Measurements from ENCODE around the gene AHCYL2.
"Not testable (repeated sequence)": the region's sequence is repeated elsewhere in the genome, so short reads cannot be mapped to it uniquely, and the experiment has no call there.

The AHCYL2 gene

DNA sequence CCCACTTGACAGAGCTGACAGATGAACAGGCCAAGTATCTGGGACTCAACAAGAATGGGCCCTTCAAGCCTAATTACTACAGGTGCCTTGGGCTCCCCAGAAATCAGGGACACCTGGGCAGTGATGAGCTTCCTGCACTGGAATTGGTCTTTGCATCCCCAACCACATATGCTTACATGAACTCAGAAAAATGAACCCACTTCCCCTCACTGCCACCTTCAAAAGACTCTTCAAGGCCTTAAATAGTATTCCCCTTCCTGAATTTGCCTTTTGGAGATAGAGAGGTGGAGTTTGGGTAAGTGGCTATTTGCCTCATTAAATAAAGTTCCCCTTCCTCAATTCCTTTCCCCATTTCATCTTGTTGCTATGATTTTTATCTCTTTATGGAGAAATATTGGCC is 201.7 kb downstream of the AHCYL2 start:
- no peak for DNase-seq (ENCODE audit: low spot score)

DNA sequence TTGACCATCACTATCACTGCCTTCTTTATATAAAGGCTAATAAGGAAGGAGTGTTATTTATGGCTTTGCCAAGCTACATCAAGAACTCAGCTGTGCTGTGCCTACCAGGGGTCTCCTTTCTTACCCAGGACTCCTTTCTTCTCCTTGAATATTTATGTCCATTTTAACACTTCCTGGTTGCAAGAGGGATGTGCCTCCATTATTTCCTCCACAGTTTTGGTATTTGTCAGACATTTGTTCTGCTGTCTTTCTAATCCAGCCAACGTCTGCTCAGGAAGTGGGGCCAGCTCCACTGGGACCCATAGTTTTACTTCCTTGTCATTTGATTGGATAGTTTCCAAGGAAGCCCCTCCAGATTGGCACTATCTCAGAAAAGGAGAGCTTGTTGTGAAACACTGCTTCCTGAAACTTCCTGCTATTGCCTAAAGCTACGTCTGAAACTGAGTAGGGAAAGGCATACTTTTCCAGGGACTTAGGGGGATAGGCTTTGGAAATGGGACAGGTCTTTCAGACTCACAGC is 202.8 kb downstream of the AHCYL2 start:
- no peak for DNase-seq (ENCODE audit: low spot score)

DNA sequence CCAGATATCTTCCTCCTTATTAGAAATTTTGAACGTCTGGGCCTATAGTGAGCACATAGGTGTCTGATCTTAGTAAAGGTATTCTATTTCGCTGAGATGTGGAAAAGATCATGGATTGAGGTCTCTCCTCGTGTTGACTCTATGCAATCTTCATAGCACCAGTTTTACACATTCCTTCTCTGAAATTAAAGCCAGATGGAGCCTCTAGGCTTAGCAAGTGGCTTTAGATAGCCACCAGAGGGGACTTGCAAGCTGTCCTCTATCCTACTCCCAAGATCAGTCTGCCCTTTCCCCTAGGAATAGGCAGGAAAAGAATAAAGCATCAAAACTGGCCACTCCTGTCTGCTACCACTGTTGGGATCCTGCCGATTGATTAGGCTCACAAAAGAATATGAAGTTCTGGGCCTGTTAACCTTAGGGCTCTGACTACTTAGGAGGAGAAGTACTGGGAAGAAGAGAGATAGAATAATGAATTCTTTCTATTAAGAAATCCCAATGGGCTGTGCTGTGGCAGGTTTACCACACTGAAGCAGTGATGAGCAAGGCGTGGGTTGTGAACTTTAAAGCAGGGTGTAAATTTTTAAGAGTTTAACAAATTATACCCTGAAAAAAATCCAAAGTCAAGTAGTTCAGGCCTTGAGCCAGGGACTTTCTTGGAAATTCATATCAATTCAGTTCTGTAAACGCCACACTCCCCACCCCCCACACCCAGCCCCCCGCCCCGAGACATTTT is 207.2 kb downstream of the AHCYL2 start:
- no peak for DNase-seq (ENCODE audit: low spot score)

DNA sequence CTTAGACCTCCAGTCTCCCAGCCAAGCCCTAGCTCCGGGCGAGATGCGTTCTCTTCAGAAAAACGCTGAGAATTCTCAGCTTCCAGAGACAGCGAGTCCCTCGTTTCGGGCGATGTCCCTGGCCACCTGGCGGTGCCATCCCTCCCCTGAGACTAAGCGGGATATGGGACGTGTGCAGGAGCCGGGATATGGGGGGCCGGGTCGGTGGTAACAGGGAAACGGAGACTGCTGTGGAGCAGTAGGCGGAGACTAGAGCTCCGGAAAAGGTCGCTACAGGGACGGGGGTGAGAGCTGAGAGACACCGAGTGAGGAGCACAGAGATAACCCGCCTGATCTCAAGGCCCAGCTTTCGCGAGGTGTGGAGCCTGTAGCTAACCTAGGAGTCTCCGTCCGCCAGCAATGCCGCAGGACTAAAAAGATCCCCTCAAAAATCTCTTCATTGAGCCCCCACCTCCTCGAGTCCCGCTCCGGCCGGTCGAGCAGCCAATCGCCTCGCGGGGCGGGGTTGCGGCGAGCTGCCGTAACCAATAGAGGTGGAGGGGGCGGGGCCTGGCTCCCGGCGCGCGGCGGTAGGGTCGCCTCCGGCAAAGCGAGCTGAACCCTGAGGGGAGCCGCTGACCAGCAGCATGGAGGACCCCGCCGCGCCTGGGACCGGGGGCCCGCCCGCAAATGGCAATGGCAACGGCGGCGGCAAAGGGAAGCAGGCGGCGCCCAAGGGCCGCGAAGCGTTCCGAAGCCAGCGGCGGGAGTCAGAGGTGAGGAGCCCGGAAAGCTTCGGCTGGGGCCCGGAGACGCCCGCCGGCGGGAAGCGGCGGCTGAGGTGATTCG is 209.2 kb downstream of the AHCYL2 start, which contains the start of gene STRIP2:
TSS of gene STRIP2 (plus strand) at position 586 of the 828 bp plus-strand sequence. CDS start at position 627, 41 bp downstream.
- peak; percentile 85 for DNase-seq (ENCODE audit: low spot score)

DNA sequence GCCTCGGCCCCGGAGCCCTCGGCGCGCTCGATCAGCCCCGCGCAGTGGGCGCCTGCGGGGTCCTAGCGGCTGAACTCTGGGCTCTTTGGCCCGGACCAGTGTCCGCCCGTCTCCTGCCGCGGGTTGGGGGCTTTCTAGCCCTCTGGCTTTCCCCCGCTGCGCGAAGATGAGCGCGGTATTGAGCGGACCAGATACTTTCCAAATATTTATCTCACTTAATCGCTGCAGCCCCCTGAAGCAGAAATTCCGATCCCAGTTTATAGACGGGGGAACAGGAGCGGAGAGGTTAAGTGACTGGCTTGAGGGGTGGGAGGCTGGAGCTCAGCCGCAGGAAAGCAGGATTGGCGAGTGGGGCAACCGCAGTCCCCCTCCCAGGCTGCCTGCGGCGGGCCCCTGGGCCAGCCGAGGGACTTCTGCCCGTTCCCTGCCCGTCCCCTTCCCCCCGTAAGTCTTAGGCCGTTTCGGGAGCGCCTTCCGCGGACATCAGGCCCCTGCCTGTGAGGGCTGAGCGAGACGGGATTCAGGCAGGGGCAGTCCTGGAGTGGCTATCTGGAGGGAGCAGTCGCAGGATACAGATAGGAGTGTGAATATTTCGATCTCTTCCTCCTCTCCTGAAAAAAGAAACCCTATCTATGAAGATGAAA is 210.0 kb downstream of the AHCYL2 start:
- DNase-seq (ENCODE audit: low spot score): peak; percentile 26

DNA sequence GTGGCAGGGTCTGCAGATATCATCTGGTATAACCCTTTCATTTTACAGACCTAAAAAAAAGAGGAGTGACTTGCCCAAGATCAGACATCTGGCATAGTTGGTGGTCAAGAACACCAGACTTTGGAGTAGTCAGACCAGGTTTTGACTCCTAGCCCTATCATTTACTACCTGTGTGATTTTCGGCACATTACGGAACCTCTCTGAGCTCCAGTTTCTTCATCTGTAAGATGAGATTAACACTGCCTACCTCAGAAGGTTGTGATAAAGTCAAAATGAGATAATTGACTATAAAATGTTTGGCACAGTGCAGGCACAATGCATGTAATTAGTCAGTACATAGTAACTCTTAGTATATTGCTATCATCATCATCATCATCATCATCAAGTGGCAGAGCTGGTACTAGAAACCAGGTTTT is 210.6 kb downstream of the AHCYL2 start:
- no peak for DNase-seq (ENCODE audit: low spot score)

DNA sequence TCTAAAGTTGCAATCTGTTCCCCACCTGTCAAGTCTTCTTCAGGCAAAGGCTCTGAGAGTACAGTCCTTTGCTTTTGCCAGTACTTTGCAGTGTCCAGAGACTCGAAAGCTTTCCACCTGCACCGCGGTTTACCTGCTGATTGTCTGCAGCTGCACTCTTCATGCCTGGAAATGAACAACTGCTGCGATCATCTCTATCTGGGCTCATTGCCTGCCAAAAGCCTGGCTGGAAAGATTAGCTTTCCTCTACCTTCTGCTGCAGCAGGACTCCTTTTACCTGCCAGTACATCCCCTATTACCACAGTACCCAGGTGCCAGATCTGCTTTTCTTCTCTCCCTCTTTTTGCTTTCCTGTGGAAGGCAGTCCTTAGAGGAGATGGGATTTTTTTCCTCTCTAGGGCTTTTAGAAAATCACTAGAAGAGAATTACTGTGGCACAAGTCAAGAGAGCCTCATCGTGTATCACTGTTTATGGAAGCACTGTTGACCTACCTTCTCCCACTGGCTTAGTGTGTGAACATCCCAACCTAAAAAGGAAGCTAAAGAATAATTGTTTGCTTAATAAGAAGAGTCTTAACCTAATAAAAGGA is 211.6 kb downstream of the AHCYL2 start:
- no peak for DNase-seq (ENCODE audit: low spot score)

DNA sequence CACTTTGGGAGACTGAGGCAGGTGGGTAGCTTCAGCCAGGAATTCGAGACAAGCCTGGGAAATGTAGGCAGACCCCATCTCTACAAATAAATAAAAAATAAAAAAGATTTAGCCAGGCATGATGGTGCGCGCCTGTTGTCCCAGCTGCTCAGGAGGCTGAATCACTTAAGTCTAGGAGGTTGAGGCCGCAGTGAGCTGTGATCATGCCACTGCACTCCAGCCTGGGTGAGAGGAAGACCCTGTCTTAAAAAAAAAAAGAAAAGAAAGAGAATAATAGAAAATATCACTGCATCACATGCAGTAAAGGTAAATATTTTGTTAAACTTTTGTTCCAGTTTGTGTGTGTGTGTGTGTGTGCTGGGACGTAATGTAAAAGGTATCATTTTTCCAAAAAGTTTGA is 212.4 kb downstream of the AHCYL2 start:
- no peak for DNase-seq (ENCODE audit: low spot score)

DNA sequence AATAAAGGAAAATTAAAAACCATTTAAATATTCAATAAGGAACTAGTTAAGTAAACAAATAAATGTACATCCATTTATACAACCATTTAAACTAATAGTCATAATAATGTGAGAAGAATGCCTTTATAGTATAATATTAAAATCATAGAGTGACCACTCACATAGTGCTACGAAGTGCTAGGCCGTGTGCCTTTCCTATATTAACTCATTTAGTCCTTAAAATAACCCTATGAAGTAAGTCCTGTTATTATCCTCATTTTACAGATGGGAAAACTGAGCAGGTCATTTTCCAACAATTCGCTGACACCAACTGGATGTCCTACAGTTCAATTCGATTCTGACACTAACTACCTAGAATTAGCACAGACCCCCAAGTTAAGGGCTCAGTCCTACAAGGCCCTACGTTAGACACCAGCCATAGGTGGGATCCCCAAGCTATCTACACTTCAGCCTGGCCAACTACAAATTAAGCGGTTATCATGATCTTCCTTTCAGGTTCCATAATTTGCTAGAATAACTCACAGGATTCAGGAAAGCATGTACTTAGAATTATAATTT is 213.5 kb downstream of the AHCYL2 start:
- no peak for DNase-seq (ENCODE audit: low spot score)

DNA sequence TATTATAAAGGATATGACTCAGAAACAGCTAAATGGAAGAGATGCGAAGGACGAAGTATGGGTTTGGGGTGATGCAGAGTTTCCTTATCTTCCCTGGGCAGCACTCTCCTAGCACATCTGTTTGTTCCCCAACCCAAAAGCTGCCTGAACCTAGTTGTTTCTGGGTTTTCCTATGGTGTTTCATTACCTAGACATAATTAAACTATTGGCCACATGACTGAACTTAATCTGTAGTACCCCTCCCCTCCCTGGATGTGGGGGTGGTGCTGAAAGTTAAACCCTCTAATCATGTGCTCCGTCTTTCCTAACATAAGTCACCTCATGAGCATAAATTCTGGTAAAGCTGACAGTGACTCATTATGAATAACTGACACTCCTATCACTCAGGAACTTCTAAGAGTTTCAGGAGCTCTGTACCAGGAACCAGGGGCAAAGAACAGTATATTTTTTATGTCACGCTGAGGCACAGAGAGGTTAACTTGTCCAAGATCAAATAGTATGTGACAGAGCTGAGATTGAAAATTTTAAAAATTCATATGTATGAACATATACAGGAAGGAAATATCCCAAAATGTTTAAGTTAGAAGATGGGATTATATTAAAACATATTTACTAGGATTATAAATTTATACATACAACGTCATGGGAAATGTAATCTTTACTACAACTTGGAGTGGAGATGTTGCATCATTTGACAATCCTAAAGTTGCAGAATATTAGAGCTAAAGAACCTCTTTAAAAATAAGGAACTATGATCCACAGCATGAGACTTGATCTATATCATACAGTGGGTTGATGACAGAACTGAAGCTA is 214.2 kb downstream of the AHCYL2 start:
- DNase-seq (ENCODE audit: low spot score): peak; percentile 58

DNA sequence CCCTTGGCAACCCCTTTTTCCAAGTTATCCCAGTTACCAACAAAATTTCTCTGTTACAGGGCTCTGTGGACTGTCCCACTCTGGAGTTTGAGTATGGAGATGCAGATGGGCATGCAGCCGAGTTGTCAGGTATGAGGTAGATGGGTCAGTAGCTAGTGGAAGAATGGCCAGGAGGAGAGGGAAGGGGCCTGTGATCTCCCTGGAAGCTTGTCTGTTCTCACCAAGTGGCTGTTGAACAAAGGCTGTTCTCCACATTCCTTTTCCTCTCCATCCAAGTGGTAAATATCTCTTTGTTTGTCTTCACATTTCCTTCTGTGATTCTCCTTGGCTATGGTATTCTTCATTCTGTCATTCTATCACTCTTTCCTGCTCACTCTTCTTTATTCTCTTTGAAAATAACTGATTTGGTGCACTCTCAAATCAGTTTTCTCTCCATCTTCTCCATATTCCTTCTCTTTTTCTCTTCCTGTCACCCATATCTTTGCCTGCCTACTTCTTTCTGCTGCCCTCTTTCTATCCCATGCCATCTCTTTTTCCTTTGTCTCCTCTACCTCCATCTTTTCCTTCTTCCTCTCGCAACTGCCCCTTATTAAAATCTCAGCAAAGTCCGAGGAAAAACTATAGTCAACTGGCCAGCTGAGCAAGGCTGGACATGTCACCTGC is 215.3 kb downstream of the AHCYL2 start:
- no peak for DNase-seq (ENCODE audit: low spot score)

DNA sequence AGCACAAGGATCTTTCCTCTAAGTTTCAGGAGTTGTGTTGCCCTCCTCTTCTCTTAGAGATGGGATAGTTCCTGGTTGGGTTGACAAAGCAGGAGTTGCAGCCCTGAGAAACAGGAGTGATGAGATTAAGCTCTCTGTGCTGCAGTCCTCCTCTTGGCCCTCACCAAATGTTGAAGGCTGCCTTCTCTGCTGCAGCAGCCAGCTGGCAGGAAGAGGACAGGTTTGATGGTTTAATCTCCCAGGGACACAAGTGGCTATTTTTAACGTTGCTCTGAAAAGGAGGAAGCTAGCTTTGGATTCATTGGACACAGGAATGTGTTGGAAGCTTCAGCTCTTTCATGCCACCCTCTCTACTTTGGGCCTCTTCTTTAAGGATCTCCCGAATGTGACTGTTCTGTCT is 218.8 kb downstream of the AHCYL2 start:
- no peak for DNase-seq (ENCODE audit: low spot score)

DNA sequence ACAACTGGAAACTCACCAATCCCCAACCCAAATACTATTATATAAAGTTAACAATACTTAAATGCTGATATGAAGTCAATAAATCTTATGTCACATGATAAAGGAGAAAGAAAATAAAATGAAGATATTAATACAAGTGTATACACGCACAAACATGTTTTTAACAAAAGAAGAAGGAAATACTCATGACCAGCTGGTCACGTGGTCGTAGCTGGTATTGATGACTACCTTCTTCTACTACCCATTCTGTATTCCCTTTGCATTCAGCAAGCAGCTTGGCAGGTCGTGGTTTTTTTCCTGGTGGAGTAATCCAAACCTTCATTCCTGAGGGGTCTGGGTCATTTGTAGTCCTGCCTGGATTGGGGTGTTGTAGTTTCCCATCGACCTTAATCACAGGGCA is 219.9 kb downstream of the AHCYL2 start:
- DNase-seq (ENCODE audit: low spot score): not testable (repeated sequence)

DNA sequence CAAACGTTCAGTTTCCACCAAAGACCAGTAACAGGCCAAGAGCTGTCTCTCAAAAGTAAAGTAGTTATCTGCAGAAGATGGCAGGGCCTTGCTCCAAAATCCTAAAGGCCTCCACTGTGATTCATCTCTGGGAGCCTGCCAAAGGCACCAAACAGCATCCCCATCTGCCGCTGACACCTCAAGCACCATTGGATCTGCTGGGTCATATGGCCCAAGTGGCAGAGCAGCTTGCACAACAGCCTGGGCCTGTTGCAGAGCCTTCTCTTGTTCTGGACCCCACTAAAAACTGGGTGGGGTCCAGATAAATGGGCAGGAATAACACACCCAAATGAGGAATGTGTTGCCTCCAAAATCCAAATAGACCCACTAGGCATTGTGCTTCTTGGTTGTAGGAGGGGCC is 222.1 kb downstream of the AHCYL2 start:
- not testable (repeated sequence) for DNase-seq (ENCODE audit: low spot score)

DNA sequence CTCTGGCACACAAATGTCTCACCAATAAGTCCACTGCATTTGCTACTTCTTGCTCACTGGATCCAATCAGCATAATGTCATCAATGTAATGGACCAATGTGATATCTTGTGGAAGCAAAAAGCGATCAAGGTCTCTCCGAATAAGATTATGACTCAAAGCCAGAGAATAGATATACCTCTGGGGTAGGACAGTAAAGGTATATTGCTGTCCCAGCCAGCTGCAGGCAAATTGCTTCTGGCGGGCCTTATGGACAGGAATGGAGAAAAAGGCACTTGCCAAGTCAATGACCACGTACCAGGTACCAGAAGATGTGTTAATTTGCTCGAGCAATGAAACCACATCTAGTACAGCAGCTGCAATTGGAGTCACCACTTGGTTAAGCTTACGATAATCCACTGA is 222.6 kb downstream of the AHCYL2 start:
- not testable (repeated sequence) for DNase-seq (ENCODE audit: low spot score)

DNA sequence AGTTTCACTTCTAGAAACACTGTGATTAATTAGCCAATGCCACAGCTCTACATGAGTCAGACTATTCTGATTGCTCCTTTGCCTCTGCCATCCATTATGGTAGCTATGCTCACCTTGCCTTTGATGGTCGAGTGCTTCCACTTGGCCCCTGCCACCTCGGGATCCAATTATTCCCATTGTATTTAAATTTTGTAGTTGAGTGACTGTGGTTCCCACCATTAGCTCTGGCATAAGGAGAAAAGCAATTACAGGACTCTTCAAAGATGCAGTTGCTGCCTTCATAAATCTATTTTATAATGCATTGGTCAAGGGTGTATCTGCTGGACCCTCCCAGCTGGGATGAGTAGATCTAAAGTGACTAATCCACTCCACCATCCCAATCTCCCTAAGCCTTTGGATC is 223.8 kb downstream of the AHCYL2 start:
- DNase-seq (ENCODE audit: low spot score): not testable (repeated sequence)

DNA sequence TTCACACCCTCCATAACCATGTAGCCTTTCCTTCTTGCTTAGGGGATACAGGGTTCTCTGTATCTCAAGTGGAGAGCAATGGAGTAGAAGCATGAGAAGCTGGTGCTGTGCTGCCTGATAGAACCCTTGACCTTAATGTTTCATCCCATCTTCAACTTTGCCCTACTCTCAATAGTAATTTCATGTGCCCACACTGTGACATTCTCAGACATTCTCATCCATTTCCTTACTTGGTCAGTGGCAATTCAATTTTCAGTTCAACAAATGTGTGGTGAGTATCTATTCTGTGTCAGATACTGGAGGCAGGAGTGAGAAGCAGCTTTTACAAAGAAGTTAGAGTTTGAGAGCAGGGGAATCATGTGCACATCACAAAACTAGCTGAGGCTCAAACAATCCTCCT is 225.5 kb downstream of the AHCYL2 start:
- DNase-seq (ENCODE audit: low spot score): no peak

DNA sequence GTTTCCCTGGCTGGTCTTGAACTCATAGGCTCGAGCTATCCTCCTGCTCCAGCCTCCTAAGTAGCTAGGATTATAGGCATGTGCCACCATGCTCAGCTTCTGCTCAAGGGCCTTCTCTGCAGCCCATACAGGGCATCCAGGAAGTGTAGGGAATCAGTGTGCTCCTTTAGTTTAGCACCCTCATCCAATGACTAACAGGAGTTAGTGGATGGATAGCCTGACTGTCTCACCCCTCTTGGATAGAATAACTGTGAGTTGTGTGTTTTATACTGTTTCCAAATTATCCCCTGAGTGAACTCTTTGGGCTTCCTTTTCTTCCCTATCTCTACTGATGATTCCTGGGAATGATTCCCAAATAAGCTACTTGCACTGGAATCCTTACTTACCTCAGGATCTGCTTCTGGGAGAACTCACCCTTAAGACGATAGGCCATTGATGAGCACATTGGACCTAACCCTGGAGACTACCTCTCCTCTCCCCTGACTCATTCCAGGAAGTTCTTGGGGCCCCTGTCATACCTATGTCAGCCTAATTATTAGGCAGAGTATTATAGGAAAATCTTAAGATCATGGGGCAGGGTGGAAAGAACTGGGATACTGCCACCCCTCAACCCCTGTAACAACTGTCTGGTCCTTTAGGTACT is 227.9 kb downstream of the AHCYL2 start:
- no peak for DNase-seq (ENCODE audit: low spot score)

DNA sequence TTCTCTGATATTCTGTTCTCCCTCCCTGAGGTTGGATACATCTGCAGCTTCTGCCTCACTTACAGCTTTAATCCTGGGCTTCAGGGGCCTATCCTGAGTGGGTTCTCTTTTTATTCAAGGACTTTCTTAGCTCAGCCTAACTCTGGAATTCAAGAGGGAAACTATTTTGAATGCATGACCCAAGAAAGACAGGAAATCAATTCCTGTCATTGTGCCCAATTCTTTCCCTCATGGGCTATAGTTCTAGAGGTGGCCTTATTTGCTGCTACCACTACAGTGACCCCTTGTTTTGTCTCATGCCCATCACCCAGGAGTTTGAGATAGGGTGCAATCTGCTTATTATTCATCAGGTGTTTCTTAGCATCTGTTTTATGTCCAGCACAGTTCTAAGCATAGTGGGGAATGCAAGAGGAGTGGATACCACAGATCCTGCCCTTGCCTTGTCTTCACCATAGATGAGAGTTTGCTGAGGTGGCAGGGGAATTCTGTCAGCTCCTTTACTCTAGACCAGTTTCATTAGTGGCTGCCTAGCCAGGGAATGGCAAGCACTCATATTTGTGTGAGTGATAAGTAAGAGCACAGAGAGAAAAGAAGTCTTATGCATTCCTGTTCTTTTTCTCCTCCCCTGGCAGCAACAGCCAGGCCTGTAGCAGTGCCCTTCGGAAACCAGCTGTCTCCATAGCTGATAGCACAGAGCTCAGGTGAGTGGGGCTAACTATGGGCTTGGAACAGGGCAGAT is 228.8 kb downstream of the AHCYL2 start:
- no peak for DNase-seq (ENCODE audit: low spot score)

Measured in SW480 (cell line).